Body of pancreas (tissue), 4 donors: ENCODE data around the gene MCM10. TPM values are rescaled to one million over a fixed set of nuclear protein-coding genes. Genes with fewer than 3 reads are reported as not detected.
A peak's percentile ranks its signal among the peaks of the same experiment; 100 is the strongest.

ENCODE experiments used
- ATAC-seq: fragments of 150-250 bp; one replicate; pipeline ENCODE4 v1.9.1; 2016
- DNase-seq, 4 donors: peaks; one replicate each; pipeline ENCODE4 v3.0.0-alpha.2; 2019
- H3K27ac ChIP-seq, 4 donors: fragments of 200-600 bp; sonication (generic); 1 replicate in 3 of 4; 2 replicates in 1 of 4; pipeline versions ENCODE4 v1.5.1 to v1.6.1; 2016 to 2019; ENCODE audit warnings: mild to moderate bottlenecking in 1 of 4, mixed read lengths in 1 of 4, moderate library complexity in 1 of 4
- H3K27me3 ChIP-seq, 2 donors: fragments of 200-600 bp; sonication (generic); one replicate each; pipeline ENCODE4 v1.6.0; 2016; ENCODE audit warnings: mild to moderate bottlenecking in 1 of 2
- H3K36me3 ChIP-seq, 2 donors: fragments of 200-600 bp; sonication (generic); replicated peaks in 1 of 2; 2 replicates each; pipeline ENCODE4 v1.5.1; 2016; ENCODE audit warnings: low read depth in 2 of 2; ENCODE audit not compliant: insufficient read depth in 1 of 2
- H3K4me1 ChIP-seq: fragments of 200-600 bp; sonication (generic); one replicate; pipeline ENCODE4 v1.6.0; 2016
- H3K4me3 ChIP-seq, 2 donors: fragments of 200-600 bp; sonication (generic); 1 replicate in 1 of 2; 2 replicates in 1 of 2; pipeline ENCODE4 v1.5.1; 2016 to 2019
- H3K9me3 ChIP-seq, 3 donors: fragments of 200-600 bp; sonication (generic); 1 replicate in 2 of 3; 2 replicates in 1 of 3; pipeline ENCODE4 v1.5.1; 2016
- POLR2A ChIP-seq, 3 donors: fragments of 450-650 bp; IDR thresholded peaks; one replicate each; pipeline ENCODE4 v1.6.1; 2016; ENCODE audit warnings: antibody characterized with exemption in 3 of 3, mild to moderate bottlenecking in 2 of 3
- WGBS, 2 donors: methylation state at CpG; one replicate each; pipeline ENCODE4 v1.1.5; 2017; 5-methylcytosine and 5-hydroxymethylcytosine counted together
- intact Hi-C: fragments of 100-400 bp; cut with DNase I; formaldehyde crosslinking; loops from one replicate; pipeline ENCODE4 v1.15.1; 2023
- total RNA-seq, 2 donors: library from RNA; depleted of rRNA; stranded (reverse); fragments of >200 nt; gene quantifications; one replicate each; pipeline ENCODE4 v1.1.0, GENCODE V29; 2016
- TF ChIP-seq, protein P1 (sequence below), 7 experiments: fragments of 450-650 bp in 4 of 7; fragments of 200-600 bp in 3 of 7; sonication (generic) in 3 of 7; IDR thresholded peaks; one replicate each; pipeline ENCODE4 v1.5.1; 2016 to 2019; ENCODE audit warnings: antibody characterized with exemption in 7 of 7

Gene MCM10
- under 1 TPM in 1 of 2 donors, not detected in 1; 0.26 TPM for total RNA-seq

DNA sequence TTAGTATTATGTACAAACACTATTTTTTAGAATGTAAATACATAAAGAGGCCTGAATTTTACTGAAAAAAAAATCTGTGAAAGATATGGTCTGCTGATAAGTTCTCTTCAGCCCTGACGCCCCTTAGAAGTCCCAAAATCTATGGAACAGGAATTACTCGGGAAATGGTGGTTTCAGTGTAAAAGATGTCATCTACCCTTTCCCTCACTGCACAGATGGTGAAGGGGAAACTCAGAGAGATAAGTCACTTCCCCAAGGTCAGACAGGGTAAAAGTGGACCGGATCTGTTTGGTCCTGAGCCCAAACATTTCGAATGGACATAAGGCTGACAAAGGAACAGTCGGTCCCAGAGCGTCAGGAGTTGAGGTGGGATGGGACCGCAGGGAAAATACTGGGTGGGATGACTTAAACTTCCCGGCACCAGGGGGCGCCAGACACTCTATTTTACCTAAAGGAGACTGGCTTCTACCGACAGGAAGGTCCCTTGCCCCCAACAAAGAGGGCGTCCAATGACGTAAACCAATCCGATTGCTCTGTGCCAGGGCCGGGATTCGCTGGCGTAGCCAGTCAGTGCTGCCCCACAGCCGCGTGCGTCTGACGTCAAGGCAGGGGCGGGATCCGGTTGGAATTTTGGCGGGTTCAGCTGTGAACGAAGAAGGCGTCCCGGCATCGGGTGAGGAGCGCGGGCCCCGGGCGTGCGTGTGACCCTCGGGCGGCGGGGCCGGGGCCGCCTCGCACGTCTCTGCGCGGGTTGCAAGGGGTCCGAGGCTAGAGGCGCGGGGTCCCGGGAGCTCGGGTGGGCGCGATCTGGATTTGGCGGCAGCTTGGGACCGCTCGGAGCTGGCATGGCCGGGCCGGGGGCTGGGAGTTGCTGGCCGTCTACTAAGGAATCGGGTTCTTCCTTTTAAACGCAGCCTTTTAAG, at the start of gene MCM10:
Gene MCM10, plus strand, starts transcription at position 625 of the 923 bp plus-strand sequence. CDS start 2,645 bp downstream, outside the sequence.
- intact Hi-C loops, result loop anchor here (10.0 kb wide), 1 partner anchor 144 kb away; the partner anchor contains the start of gene PHYH
- 0 to 2% methylated on average over 27 to 53 of the region's 56 CpGs for WGBS, 2 donors
- H3K36me3 ChIP-seq, result no peaks in the 10 kb centered on the region
- H3K27me3 ChIP-seq, result no peaks in the 10 kb centered on the region
- H3K27ac ChIP-seq, result no peak within 1 kb of the TSS
- H3K4me1 ChIP-seq, result peaks cover 12% of the 10 kb centered on the region
- DNase-seq (peak; percentile 99), ATAC-seq (peak; percentile 100)
- no peaks in the 10 kb centered on the region for H3K9me3 ChIP-seq
- peak within 1 kb of the TSS in 1 of 2 donors; percentile 12 for H3K4me3 ChIP-seq
- TF ChIP-seq, protein P1, sequence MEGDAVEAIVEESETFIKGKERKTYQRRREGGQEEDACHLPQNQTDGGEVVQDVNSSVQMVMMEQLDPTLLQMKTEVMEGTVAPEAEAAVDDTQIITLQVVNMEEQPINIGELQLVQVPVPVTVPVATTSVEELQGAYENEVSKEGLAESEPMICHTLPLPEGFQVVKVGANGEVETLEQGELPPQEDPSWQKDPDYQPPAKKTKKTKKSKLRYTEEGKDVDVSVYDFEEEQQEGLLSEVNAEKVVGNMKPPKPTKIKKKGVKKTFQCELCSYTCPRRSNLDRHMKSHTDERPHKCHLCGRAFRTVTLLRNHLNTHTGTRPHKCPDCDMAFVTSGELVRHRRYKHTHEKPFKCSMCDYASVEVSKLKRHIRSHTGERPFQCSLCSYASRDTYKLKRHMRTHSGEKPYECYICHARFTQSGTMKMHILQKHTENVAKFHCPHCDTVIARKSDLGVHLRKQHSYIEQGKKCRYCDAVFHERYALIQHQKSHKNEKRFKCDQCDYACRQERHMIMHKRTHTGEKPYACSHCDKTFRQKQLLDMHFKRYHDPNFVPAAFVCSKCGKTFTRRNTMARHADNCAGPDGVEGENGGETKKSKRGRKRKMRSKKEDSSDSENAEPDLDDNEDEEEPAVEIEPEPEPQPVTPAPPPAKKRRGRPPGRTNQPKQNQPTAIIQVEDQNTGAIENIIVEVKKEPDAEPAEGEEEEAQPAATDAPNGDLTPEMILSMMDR (IDR thresholded peaks at IDR 0.05), result peak; percentile 75 to 95 (median 94)
- TF ChIP-seq POLR2A (IDR thresholded peaks at IDR 0.05), result peak in 1 of 3 donors; percentile 19

DNA sequence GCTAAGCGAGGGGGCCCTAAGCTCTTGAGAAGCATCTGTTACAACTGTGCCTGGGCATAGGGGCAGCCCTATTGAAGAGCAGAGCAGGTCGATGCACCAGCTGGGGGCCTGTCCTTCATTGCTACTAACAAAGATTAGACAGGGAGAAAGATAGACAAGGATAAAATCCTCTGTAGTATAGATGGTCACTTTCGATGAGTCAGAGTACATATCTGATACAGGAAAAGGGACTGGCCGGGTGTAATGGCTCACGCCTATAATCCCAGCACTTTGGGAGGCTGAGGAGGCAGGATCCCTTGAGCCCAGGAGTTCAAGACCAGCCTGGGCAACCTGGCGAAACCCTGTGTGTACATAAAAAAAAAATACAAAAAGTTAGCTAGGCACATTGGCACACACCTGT, 47.8 kb upstream of the MCM10 start:
- H3K36me3 ChIP-seq, result peaks cover 5 to 23% of the 10 kb centered on the region in 2 donors
- 75 to 82% methylated on average over 6 of the region's 6 CpGs for whole genome bisulfite sequencing, 2 donors
- intact Hi-C loops, result no loop called here
- H3K27ac ChIP-seq, result no peak overlapping the region
- ATAC-seq (no peak), DNase-seq (no peak)
- no peaks in the 10 kb centered on the region for H3K9me3 ChIP-seq
- no peak for TF ChIP-seq POLR2A (IDR thresholded peaks at IDR 0.05)
- TF ChIP-seq, protein P1 (IDR thresholded peaks at IDR 0.05), result no peak
- peaks cover 13% of the 10 kb centered on the region for H3K4me1 ChIP-seq
- H3K27me3 ChIP-seq, result no peaks in the 10 kb centered on the region
- no peak overlapping the region for H3K4me3 ChIP-seq

DNA sequence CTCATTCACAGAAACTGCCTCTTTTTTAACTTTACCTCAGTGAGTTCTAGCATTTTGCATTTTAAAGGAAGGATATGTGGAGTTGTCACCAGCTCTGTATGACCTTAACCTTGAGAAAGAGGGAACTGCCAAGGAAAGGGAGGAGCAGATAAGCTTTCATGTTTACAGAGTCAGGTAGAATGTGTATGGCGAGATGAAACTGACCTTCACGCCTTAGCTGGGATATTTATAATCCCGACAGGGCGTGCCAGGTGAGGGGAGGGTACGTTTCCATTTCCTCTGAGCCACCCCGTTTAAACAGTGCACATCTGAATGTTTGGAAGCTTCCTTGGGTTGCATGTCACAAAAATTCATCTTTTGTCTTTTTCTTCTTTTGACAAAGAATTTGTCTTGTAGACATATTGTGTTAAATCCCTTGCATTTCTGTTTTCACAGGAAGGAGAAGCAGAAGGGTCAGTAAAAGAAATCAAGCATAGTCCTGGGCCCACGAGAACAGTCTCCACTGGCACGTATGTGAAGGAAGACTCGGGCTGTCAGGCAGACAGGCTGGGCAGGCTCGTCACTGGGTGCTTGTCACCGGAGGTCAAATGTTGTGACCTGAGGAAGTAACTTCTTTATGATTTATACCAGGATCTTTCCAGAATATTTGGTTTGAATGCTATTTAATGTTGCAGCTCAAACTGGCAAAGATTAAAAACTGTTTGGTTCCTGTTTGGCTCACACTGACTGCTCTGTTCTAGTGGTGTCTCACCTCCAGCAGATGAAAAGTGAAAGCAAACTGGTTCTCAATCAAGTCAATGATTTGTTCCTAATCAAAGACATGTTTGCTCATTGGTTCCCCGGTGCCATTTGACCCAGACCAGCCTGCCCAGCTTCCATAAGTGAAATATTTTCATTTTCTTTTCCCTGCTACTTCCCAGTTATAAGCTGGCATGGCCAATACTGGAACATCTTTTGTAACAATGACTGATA, 45.2 kb upstream of the MCM10 start:
- Histone ChIP-seq H3K36me3 (peaks cover 5 to 23% of the 10 kb centered on the region in 2 donors), H3K27me3 (no peaks in the 10 kb centered on the region), H3K4me1 (peaks cover 13% of the 10 kb centered on the region), H3K27ac (peak overlapping the region in 3 of 4 donors; percentile 57 to 82 (median 60)), H3K9me3 (no peaks in the 10 kb centered on the region), H3K4me3 (no peak overlapping the region)
- ATAC-seq (peak; percentile 75), DNase-seq (peak in 1 of 4 donors; percentile 30)
- WGBS, 2 donors, result 22 to 26% methylated on average over 12 of the region's 12 CpGs
- no peak for TF ChIP-seq POLR2A (IDR thresholded peaks at IDR 0.05)
- TF ChIP-seq, protein P1 (IDR thresholded peaks at IDR 0.05), result no peak
- intact Hi-C loops, result no loop called here

DNA sequence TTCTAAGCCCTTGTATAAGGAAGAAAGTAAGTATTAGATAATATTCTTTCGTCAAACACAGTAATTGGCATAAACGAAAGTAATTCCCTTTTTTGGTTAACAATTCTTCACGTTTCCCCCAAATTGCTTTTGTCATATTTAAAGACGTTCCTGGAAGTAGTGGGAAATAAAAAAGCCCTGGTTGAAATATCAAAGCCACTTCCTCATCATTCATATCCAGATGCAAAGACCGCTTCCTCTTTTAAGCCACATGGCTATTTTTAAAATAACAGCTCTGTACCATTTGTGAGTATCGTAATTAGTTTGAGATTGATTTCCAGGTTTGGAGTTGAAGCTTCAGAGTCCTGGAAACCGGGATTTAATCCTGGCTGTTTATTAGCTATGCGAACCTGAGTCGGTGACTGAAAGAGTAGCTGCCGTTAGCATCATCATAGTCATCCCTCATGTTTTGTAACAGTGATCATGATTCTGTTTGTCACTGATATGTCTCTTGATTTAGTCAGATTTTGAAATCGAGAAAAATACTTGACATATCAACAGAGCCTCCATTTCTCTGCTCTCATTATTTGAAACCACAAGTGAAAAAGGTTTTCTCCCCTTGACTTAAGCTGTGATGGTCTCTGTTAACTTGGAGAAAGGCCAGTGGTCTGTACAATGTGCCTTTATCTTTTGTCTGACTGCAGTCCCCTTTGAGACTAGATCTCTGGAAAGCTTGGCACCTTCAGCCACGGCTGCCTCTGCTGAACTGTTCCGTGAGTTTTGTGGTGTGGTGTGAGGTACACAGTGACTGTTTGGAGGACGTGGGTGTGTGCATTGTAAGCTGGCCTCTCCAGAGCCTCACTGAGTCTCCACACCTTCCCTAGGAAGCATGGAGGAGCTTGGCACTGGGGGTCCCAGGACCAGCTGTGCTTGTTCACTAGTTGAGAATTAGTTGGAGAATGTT, 43.2 kb upstream of the MCM10 start:
- Histone ChIP-seq H3K4me3 (no peak overlapping the region), H3K9me3 (no peaks in the 10 kb centered on the region), H3K4me1 (peaks cover 13% of the 10 kb centered on the region), H3K27ac (no peak overlapping the region), H3K36me3 (peaks cover 4 to 28% of the 10 kb centered on the region in 2 donors), H3K27me3 (no peaks in the 10 kb centered on the region)
- DNase-seq (no peak), ATAC-seq (no peak)
- TF ChIP-seq POLR2A (IDR thresholded peaks at IDR 0.05), result no peak
- TF ChIP-seq, protein P1 (IDR thresholded peaks at IDR 0.05), result no peak
- intact Hi-C loops, result no loop called here
- 66 to 84% methylated on average over 12 to 14 of the region's 14 CpGs for WGBS, 2 donors
